ENCODE data around the gene LRP1B. TPM values are rescaled to one million over a fixed set of nuclear protein-coding genes. Genes with fewer than 3 reads are reported as not detected.

LRP1B gene
- polyA plus RNA-seq, 2 of the 4 experiments (the other 2 are of a cell fraction), result 0.03 TPM; not detected in 1

GRCh38 chr2:141534666-141535362 lies 596.0 kb downstream of the LRP1B start:
- ChIA-PET POLR2A (no interaction called here), CTCF (no interaction called here)
- FAIRE-seq, result no peak
- Histone ChIP-seq H3K27ac (no peak overlapping the region), H3K4me1 (no peaks in the 10 kb centered on the region), H3K4me3 (no peak overlapping the region), H3K9me3 (no peaks in the 10 kb centered on the region), H3K4me2 (no peak overlapping the region)
- TF ChIP-seq PHF8 (IDR thresholded peaks at IDR 0.05; ENCODE audit: borderline replicate concordance, low read depth) (no peak), MAX (IDR thresholded peaks at IDR 0.05) (no peak), CTCF (IDR thresholded peaks at IDR 0.05) (no peak), ATOH8 (CRISPR knock-in tag; IDR thresholded peaks at IDR 0.05; ENCODE audit: low read depth) (no peak), POLR2A (IDR thresholded peaks at IDR 0.05; ENCODE audit: low read length) (no peak), TP53 (CRISPR knock-in tag; IDR thresholded peaks at IDR 0.05) (no peak), CBX8 (IDR thresholded peaks at IDR 0.05) (no peak), CHD4 (IDR thresholded peaks at IDR 0.05; ENCODE audit: borderline replicate concordance) (no peak), ZNF302 (CRISPR knock-in tag; IDR thresholded peaks at IDR 0.05) (no peak), SREBF2 (IDR thresholded peaks at IDR 0.05) (no peak), EP300 (IDR thresholded peaks at IDR 0.05) (no peak), POLR2AphosphoS2 (conservative IDR thresholded peaks at IDR 0.05; ENCODE audit: low read length) (no peak), EHMT2 (IDR thresholded peaks at IDR 0.05; ENCODE audit: low read depth) (no peak), CHD2 (IDR thresholded peaks at IDR 0.05; ENCODE audit: low read length, partially characterized antibody) (no peak)
- 70% methylated on average over 4 of the region's 4 CpGs for WGBS (ENCODE audit: missing lambda C conversion rate)
- no peak for DNase-seq (ENCODE audit: low read depth in 1 of 2, low spot score in 1 of 2)
- no peak for ATAC-seq

- POLR2A ChIA-PET, result no interaction called here
- no peak for DNase-seq (ENCODE audit: low read depth in 1 of 2, low spot score in 1 of 2)
- TF ChIP-seq PBX3 (IDR thresholded peaks at IDR 0.05), result no peak
- no peak for TF ChIP-seq KDM5A (IDR thresholded peaks at IDR 0.05)
- no peak for TF ChIP-seq JUNB (IDR thresholded peaks at IDR 0.05)
- TF ChIP-seq MAFK (IDR thresholded peaks at IDR 0.05; ENCODE audit: partially characterized antibody), result no peak
- no peak for TF ChIP-seq NFE2L2 (conservative IDR thresholded peaks at IDR 0.05; ENCODE audit: low read length)
- TF ChIP-seq RFX5 (IDR thresholded peaks at IDR 0.05), result no peak
- TF ChIP-seq TFCP2L1 (CRISPR knock-in tag; IDR thresholded peaks at IDR 0.05), result no peak
- no peak for TF ChIP-seq CBX8 (IDR thresholded peaks at IDR 0.05)
- no peak for TF ChIP-seq CBX2 (IDR thresholded peaks at IDR 0.05; ENCODE audit: borderline replicate concordance, low read depth)
- TF ChIP-seq EHMT2 (IDR thresholded peaks at IDR 0.05; ENCODE audit: low read depth), result no peak
- no peak for TF ChIP-seq FOXS1 (CRISPR knock-in tag; IDR thresholded peaks at IDR 0.05)
- TF ChIP-seq BCL3 (IDR thresholded peaks at IDR 0.05), result no peak
- no peak for TF ChIP-seq USF2 (IDR thresholded peaks at IDR 0.05)
- TF ChIP-seq NR3C1 (IDR thresholded peaks at IDR 0.05), result no peak
- TF ChIP-seq ZSCAN20 (CRISPR knock-in tag; IDR thresholded peaks at IDR 0.05), result no peak
- TF ChIP-seq HMGXB4 (CRISPR knock-in tag; IDR thresholded peaks at IDR 0.05; ENCODE audit: borderline replicate concordance), result no peak
- no peak for TF ChIP-seq SREBF2 (IDR thresholded peaks at IDR 0.05)
Measured at GRCh38 chr2:141529659-141530058, 601.2 kb downstream of the LRP1B start.

More at GRCh38 chr2:141529659-141530058, 601.2 kb downstream of the LRP1B start:
- no peak overlapping the region for H3K4me3 ChIP-seq
- ATAC-seq (no peak), FAIRE-seq (no peak)
- no peaks in the 10 kb centered on the region for H3K9me3 ChIP-seq
- no peaks in the 10 kb centered on the region for H3K4me1 ChIP-seq
- WGBS (ENCODE audit: missing lambda C conversion rate), result 50% methylated on average over 1 of the region's 1 CpG
- H3K27ac ChIP-seq, result no peak overlapping the region
- no peak overlapping the region for H3K4me2 ChIP-seq
- CTCF ChIA-PET, result no interaction called here

Measured in A549 (cell line).